Uterus (tissue), 4 donors: Measurements from ENCODE around the gene TBL2. TPM values are rescaled to one million over a fixed set of nuclear protein-coding genes. Genes with fewer than 3 reads are reported as not detected.
"Not testable (repeated sequence)": the region's sequence is repeated elsewhere in the genome, so short reads cannot be mapped to it uniquely, and the experiment has no call there.

ENCODE experiments used
- DNase-seq, 2 donors: peaks; one replicate each; pipeline ENCODE4 v3.0.0-alpha.2; 2019 to 2020
- H3K27ac ChIP-seq, 2 donors: fragments of 200-600 bp; sonication (generic); 1 replicate in 1 of 2; 2 replicates in 1 of 2; pipeline ENCODE4 v1.5.1; 2016 to 2018
- H3K27me3 ChIP-seq, 2 donors: fragments of 200-600 bp; sonication (generic); one replicate each; pipeline ENCODE4 v1.5.1; 2018 to 2019; ENCODE audit warnings: control low read depth in 1 of 2
- H3K36me3 ChIP-seq, 2 donors: fragments of 200-600 bp; sonication (generic); one replicate each; pipeline ENCODE4 v1.5.1; 2019; ENCODE audit warnings: control low read depth in 1 of 2
- H3K4me1 ChIP-seq, 2 donors: fragments of 200-600 bp; sonication (generic); one replicate each; pipeline ENCODE4 v1.5.1; 2018 to 2019; ENCODE audit warnings: control low read depth in 1 of 2
- H3K4me3 ChIP-seq, 2 donors: fragments of 200-600 bp; sonication (generic); 1 replicate in 1 of 2; 2 replicates in 1 of 2; pipeline ENCODE4 v1.5.1; 2018 to 2019; ENCODE audit warnings: mild to moderate bottlenecking in 1 of 2
- H3K9me3 ChIP-seq, 2 donors: fragments of 200-600 bp; sonication (generic); one replicate each; pipeline ENCODE4 v1.5.1; 2019; ENCODE audit warnings: control low read depth in 1 of 2
- CTCF ChIP-seq, 4 experiments: fragments of 200-600 bp in 2 of 4; fragments of 450-650 bp in 2 of 4; sonication (generic) in 2 of 4; IDR thresholded peaks; one replicate each; pipeline ENCODE4 v1.5.1; 2016 to 2019; ENCODE audit warnings: antibody characterized with exemption in 4 of 4, mild to moderate bottlenecking in 2 of 4, moderate library complexity in 1 of 4
- POLR2A ChIP-seq, 2 donors: fragments of 450-650 bp; IDR thresholded peaks; one replicate each; pipeline ENCODE4 v1.6.1; 2016; ENCODE audit warnings: antibody characterized with exemption in 2 of 2, mild to moderate bottlenecking in 1 of 2, moderate library complexity in 1 of 2
- intact Hi-C: fragments of 100-400 bp; cut with DNase I; formaldehyde crosslinking; loops from one replicate; pipeline ENCODE4 v1.15.1; 2023; ENCODE audit warnings: low total_unique reads
- total RNA-seq, 4 donors: library from RNA; depleted of rRNA in 3 of 4; stranded (reverse); fragments of >200 nt in 3 of 4; gene quantifications; one replicate each; pipeline versions ENCODE4 v1.1.0 to v1.2.4, GENCODE V29; 2014 to 2023
- donor health status: DM: yes; HTN: yes; CAD: no.

The TBL2 gene
- total RNA-seq, 4 donors from 2014 or later: 21.5 to 106 (median 50.9) TPM

- H3K4me3 ChIP-seq: no peak overlapping the region
- TF ChIP-seq POLR2A (IDR thresholded peaks at IDR 0.05) (no peak), CTCF (IDR thresholded peaks at IDR 0.05) (no peak)
- intact Hi-C loops: no loop called here
- no peaks in the 10 kb centered on the region for H3K36me3 ChIP-seq
- no peak overlapping the region for H3K27ac ChIP-seq
- H3K4me1 ChIP-seq: no peaks in the 10 kb centered on the region
- no peaks in the 10 kb centered on the region for H3K9me3 ChIP-seq
- DNase-seq: no peak
- H3K27me3 ChIP-seq: no peaks in the 10 kb centered on the region
These were observed 41.9 kb downstream of the TBL2 start for GRCh38 chr7:73536479-73536878.

- H3K27me3 ChIP-seq, H3K27ac ChIP-seq, H3K9me3 ChIP-seq, DNase-seq, H3K4me1 ChIP-seq, H3K4me3 ChIP-seq, intact Hi-C loops, H3K36me3 ChIP-seq: not testable (repeated sequence)
These were observed 42.5 kb downstream of the TBL2 start for GRCh38 chr7:73535918-73536317.

- DNase-seq: no peak
- Histone ChIP-seq H3K4me3 (no peak overlapping the region), H3K36me3 (no peaks in the 10 kb centered on the region), H3K27ac (no peak overlapping the region), H3K4me1 (no peaks in the 10 kb centered on the region), H3K9me3 (no peaks in the 10 kb centered on the region), H3K27me3 (no peaks in the 10 kb centered on the region)
- intact Hi-C loops: no loop called here
- TF ChIP-seq POLR2A (IDR thresholded peaks at IDR 0.05): no peak
- TF ChIP-seq CTCF (IDR thresholded peaks at IDR 0.05): no peak
These were observed 44.6 kb downstream of the TBL2 start for GRCh38 chr7:73533742-73534141.

- Histone ChIP-seq H3K36me3 (no peaks in the 10 kb centered on the region), H3K27me3 (no peaks in the 10 kb centered on the region), H3K4me3 (no peak overlapping the region), H3K9me3 (no peaks in the 10 kb centered on the region), H3K27ac (no peak overlapping the region), H3K4me1 (no peaks in the 10 kb centered on the region)
- intact Hi-C loops: no loop called here
- no peak for DNase-seq
- TF ChIP-seq POLR2A (IDR thresholded peaks at IDR 0.05) (no peak), CTCF (IDR thresholded peaks at IDR 0.05) (no peak)
These were observed 46.2 kb downstream of the TBL2 start for GRCh38 chr7:73532224-73532623.

- no peaks in the 10 kb centered on the region for H3K9me3 ChIP-seq
- intact Hi-C loops: no loop called here
These were observed 47.6 kb downstream of the TBL2 start for GRCh38 chr7:73530800-73531199.

More at GRCh38 chr7:73530800-73531199, 47.6 kb downstream of the TBL2 start:
- Histone ChIP-seq H3K4me3 (no peak overlapping the region), H3K36me3 (no peaks in the 10 kb centered on the region), H3K27ac (no peak overlapping the region), H3K4me1 (no peaks in the 10 kb centered on the region), H3K27me3 (no peaks in the 10 kb centered on the region)
- no peak for DNase-seq
- TF ChIP-seq CTCF (IDR thresholded peaks at IDR 0.05) (no peak), POLR2A (IDR thresholded peaks at IDR 0.05) (no peak)
